CD4-positive, alpha-beta T cell treated with Interleukin-2 at 100 ng/mL for 4 hours (primary cell): ENCODE measurements around the gene OSBPL9.

Experiments
- DNase-seq: peaks from one replicate; pipeline ENCODE4 v3.0.0-alpha.2; 2020; ENCODE audit warnings: low spot score

The OSBPL9 gene

DNA sequence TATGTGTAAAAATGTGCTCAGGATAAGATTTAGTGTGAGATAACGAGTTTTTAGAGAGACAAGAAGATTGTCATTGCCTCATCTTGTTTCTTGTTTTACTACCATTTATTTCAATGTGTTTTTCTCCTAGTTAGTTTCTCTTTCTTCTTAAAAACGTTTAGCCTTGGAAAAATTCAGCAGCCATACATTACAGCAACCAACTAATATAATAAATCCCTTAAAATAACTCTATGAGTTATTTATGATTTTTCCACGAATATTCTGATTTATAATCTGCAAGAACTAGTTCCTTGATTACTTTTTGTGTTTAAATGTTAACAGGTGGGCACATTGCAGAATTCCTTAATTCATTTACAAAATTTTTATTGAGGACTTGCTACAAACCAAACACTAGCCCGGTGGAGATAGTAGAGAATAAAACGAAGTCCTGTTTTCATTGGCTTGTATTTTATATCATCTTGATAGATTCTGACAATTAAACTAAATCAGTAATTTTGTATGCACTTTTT, 118.9 kb downstream of the OSBPL9 start:
- DNase-seq = no peak

DNA sequence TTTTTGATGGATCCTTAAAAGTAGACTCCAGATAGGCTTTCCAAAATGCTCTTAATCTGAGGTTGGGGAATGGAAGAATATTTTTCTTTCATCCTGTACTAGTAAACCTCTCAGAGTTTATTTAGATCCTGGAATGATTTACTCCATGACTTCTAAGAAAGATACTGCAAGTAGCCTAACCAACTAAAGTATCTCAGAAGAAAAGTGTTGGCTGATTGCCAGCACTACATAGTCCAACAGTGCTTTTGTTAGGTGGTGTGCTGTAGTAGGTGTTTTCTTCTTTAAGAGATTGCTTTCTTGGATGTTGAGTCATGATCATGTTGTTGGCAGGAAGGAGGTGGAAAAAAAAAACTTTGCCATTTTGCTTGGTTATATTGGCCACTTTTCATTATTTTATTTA, 119.8 kb downstream of the OSBPL9 start:
- peak; percentile 21 for DNase-seq

DNA sequence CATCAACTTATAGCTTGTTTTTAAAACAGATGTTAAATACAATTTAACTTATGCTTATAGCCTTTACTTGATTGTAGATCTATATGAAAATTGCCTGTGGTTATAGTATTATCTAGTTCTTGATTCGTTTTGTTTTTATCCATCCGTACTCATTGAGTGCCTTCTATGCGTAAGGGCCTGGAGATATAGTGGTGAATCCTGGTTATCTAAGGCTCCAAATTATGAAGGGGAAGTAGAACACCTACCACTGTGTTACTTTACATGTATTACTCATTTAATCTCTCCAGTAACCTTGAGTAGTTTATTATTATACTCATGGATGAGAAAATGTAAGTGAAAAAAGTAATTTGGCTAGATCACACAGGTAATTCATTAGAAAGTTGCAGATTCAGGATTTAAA, 121.8 kb downstream of the OSBPL9 start:
- no peak for DNase-seq

DNA sequence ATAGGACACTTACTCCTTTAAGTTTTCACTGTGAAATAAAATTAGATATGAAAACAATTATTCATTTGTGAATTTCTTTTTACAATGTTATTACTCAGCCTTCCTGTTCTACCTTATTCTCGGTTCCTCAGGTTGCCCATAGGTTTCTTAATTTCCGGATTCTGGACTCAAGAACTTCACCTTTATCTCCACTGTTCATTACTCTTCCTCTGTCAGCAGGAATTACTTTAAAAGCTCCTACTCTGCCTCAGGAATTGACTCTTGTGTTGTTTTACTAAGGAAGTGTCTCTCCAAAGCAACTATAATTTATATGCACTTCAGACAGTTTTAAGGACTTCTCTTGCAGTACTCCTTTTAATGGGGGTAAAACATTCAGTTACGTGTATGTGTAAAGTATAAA, 123.8 kb downstream of the OSBPL9 start:
- DNase-seq = no peak

DNA sequence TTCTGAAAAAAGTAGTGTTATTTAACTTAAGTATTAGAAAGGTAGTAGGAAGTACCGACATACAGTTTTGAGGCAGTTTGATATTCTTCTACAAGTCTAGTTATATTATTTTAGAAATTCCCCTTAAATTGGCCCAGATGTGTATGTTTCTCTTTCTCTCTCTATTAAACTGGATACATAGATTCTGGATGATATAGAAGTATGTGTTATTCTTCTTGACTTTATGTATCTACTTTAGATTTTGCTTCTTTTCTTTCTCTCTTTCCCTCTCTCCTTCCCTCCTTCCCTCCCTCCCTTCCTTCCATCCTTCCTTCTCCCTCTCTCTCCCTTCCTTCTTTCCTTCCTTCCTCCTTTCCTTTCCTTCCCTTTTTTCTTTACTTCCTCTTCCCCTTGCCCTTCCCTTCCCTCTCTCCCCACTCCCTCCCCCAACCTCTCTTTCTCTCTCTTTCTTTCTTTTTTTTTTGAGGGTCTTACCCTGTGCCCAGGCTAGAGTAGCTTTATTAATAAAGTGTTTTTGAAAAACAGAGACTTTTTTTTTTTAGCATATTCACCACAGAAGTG, 124.3 kb downstream of the OSBPL9 start:
- DNase-seq = no peak

DNA sequence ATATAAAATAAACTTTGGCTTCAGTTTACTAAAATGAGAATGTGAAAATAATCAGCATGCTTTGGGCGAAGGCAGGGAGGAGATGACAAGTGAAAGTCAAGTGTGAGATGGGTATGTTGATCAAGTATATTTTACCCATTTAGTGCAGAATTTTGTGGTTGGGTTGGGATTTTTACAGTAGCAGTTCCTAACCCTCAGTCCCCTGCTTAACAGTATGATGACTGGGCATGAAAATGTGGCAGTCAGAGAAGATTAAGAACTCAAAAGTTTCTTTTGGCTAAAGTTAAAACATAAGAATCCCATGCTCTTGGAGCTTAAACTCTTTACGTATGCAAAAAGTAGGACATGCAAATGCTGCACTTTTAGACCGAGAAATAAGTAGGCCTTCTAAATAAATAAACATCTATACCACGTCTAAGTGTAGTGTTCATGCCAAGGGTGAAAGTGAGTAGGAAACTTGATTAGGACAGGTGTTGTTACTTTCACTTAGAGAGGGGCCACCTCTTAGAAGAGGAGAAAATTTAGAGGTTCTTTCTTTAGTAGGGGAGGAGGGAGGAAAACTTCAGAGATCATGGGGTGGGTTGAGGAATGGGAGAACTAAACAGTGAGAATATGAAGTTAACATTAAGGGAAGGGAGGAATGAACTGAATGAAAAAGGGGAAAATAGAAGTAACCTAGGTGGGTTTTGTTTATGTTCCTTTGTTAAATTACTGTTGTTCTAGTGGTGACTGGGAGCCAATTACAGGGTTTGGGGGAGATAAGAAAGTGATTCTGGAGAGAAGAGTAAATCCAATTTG, 127.8 kb downstream of the OSBPL9 start:
- no peak for DNase-seq

DNA sequence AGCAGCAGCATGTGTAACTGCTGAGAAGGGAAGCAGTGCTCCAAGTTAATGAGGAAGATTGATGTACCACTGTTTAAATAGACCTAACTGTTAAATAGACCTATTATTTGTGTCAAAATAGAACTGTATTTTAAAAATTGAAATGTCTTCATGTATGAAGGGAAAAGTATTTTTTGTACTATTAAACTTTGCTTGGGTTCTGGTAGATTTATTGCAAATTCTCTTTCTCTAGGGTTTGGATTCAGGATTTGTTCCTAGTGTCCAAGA, 128.3 kb downstream of the OSBPL9 start:
- no peak for DNase-seq

DNA sequence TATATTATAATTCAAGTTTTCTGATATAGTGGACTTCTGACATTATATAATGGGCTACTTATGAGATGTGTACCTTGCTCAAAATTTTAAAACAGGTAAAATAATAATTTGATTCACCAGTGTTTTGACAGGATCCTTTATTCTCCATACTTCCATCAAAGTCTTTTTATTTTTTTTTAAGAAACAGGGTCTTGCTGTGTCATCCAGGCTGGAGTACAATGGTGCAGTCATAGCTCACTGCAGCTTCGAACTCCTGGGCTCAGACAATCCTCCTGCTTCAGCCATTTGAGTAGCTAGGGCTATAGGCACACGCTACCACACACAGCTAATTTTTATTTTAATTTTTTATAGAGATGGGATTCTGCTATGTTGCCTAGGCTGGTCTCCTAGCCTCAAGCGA, 132.3 kb downstream of the OSBPL9 start:
- DNase-seq = no peak

DNA sequence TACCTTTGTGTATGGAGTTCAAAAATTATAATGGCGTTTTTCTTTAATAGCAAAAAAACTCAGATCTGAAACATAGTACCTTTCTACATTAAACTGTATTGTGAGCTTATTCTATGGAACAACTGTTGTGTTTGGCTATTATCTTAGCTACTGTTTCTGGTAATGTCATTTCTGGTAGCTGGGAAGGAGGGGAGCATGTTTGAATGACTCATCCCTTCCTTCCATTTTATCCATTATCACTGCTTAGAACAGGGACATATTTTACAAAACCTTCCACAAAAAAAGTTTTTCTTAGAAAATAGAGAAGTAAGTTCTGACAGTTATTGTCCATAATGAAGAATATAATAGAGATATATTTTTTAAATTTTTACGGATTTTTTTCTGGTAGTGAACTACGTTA, 133.3 kb downstream of the OSBPL9 start:
- DNase-seq = no peak

DNA sequence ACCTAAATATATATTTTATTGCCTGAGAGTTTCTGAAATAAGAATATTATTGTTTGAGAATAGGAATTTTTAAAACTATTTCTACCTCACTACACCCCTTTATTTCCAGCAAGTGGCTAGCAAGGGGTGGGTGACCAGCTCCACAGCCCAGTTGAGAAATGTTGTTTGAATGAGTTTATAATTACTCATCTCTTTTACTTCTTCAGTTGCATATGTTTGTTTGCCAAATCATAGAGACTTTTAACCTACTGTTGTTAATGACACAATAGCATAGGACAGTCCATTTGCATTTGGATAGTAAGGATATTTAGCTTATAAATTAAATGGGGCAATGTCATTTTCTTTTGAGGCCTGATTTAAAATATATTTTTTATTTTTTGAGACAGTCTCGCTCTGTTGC, 133.8 kb downstream of the OSBPL9 start:
- no peak for DNase-seq

DNA sequence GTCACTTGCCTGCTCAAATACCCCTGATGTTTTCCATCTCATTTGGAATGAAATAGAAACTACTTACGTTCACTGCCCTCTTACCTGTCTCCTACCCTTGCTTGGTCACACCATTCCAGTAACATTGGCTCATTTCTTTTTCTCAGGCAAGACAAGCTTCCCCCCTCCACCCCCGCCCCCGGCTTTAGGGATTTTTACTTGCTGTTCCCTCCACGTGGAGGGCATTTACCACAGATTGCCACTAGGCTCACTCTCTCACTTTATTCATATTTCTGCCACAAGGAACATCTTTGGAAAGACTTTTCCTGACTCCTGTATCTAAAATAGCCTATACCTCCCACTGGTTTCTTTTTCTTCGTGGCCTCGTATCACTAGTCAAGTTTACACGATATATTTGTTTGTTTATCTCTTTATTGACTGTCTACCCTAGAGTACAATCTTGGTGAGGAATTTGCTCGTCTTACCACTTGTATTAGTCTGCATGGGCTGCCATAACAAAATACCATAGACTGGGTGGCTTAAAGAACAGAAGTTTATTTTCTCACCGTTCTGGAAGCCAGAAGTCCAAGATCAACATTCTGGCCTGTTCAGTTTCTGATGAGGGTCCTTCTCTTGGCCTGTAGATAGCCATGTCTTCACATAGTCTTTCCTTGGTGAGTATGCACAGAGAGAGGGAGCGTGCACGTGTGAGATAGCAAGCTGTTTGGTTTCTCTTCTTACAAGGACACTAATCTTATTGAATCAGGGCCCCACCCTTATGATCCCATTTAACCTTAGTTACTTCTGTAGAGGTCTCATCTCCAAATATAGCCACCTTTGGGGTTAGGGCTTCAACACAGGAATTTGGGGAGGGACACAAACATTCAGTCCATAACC, 135.4 kb downstream of the OSBPL9 start:
- no peak for DNase-seq

DNA sequence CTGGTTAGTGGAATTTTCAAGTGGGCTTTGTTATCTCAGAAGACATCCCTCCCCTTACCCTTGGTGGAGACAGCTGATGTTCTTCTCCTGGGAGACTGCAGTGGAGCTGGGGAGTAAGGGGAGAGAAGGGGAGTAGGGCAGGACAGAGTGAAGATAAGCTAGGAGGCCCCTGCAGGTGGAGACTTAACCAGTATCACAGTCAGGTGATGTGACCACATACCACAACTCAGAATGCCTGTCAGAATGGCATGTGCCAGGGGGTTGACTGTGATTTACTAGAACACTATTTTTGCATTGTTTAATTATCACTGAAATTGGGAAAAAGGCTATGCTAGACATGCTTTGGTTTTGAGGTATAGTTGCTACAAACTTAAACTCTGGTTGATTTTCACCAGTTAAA, 137.1 kb downstream of the OSBPL9 start:
- no peak for DNase-seq

DNA sequence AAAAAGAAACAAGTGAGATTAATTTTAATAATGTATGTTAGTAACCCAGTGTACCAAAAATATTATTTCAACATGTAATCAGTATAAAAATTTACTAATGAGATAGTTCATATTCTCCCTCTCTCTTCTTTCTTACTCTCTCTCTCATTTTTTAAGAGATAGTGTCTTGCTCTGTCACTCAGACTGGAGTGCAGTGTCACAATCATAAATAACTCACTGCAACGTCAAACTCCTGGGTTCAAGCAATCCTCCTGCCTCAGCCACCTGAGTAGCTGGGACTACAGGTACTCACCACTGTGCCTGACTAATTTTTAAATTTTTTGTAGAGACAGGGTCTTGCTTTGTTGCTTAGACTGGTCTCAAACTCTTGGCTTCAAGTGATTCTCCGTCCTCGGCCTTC, 137.8 kb downstream of the OSBPL9 start:
- DNase-seq = no peak

DNA sequence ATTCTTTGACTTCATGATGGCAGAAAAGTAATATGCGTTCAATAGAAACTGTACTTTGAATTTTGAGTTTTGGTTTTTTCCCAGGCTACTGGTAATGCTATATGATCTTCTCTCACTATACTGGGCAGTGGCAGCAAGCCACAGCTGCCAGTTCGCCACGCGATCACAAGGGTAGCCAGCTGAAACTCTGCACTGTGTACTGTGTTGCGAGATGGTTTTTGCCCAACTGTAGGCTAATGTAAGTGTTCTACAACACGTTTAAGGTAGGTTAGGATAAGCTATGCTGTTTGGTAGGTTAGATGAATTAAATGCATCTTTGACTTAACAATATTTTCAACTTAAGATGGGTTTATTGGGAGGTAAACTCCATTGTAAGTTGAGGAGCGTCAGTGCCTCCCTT, 138.5 kb downstream of the OSBPL9 start:
- DNase-seq = no peak

DNA sequence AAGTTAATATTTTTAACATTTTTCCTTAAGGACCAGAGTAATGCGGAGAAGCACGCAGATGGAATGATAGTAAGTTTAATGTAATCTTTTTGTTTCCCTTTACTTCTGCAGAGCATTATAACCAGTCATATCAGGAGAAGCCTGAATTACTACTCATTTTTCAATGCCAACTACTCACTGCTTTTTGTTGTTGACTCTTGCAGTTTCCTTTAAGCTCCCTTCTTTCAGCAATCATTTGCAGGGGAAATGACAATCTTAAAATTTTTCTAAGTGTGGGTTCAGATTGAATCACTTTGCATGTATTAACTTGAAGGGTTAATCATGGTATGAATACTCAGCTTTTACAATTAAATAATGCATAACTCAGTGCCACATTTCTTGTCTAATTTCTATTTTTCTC, 139.4 kb downstream of the OSBPL9 start:
- DNase-seq = no peak

DNA sequence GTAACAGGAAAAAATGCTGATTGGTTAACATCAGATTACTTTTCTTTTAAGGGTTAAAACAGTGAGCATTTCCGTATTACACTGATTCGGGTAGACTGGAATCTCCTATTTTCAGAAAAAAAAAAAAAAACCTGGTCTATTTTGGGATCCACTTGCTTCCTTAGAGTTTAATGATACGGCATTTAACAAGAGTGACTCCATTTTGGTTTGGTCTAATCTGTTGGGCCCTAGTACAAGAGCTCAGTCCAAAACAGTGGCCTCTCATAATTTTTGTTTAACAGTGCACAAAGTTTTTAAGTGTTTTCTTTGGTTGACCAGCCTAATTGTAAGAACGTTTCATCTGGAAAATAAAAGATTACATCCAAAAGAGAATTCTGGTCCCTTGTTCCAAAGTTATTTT, 141.4 kb downstream of the OSBPL9 start:
- no peak for DNase-seq

DNA sequence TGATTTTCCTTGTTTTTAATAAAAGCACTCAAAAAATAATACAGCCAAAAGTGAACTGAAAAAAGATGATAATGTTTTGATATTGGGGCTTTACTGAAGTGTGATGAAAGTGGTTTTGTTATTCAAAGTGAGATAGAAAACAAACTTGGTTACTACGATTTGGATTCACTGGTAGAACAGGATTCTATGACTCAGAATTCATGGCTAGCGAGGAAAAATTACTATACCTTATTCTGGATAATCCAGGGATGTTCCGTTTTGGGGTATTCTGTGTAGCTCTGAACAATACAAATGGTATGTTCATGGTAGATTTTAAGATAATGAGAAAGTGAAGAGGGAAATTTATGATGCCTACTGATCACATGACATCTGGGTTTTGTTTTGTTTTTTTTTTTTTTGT, 144.0 kb downstream of the OSBPL9 start:
- no peak for DNase-seq

DNA sequence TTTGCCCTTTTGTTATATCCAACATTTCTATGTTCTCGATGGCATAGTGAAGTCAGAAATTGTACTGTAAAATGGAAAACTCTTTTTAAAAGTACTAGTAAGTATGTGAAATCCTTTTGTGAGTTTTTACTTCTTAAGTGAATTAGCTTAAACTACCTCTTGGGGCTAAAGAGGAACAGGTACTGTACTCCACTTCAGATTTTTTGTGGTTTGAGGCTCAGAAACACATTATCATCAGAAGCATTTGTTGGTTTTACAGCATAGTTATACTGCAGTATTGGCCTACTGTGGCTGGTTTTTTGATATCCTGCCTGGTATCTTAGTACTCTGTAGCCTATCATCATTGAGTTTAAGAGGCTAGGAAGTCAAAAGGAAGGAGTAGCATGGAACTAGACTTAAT, 144.5 kb downstream of the OSBPL9 start:
- DNase-seq = no peak

DNA sequence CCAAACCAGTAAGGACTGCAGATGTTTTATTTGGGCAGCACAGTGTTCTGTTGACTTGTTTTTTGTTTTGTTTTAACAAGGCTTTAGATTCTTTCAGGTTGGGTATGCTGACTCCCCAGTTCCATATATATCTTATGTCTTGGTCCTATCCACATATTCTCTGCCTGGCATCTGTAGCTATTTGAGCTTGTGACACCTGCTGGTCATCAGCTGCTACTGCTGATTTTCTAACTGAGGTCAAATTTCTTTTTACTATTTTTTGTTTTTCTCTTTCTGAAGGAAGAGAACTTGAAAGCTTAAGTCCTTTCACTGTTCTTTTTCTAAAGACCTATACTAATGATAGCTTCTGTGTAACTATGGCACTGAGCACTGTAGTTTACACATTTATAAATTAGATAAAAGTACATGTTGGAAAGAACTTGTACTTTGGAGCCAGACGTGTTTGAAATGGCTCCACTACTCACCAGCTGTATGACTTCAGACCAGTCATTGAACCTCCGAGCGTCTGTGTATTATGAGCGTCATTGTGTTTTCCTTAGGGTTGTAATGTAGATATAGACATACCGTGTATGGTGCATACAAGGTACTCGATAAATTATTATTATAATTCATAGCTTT, 152.2 kb downstream of the OSBPL9 start:
- peak; percentile 36 for DNase-seq

DNA sequence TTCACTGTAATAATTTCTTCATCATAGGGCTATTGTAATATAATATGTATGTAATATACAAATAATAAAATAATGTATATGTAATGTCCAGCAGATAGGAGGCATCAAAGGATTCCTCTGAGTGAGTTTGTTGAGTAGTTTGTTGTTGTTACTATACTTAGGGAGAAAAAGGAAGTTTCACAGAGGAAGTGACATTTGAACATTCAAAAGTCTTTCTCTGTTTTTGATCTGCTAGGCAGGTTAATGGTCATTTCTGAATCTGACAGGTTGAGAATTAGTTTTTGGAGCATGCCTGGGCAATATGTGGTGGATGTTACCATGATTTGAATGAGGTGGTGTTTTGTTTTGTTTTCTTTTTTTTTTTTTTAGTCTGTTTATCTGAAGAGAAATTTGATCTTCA, 159.5 kb downstream of the OSBPL9 start:
- DNase-seq = no peak

DNA sequence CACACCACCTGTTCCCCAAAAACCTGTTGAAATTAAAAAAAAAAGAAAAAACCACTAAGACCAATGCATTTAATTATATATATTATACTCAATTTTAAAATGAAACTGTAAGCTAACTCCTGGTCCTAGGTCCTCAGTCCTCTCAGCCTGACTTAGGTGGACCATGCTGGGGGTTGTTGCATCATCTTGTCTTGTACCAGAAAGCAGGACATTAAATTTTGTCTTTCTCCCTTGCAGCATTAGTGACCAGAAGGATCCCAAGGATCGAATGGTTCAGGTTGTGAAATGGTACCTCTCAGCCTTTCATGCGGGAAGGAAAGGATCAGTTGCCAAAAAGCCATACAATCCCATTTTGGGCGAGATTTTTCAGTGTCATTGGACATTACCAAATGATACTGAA, 164.0 kb downstream of the OSBPL9 start:
- no peak for DNase-seq

DNA sequence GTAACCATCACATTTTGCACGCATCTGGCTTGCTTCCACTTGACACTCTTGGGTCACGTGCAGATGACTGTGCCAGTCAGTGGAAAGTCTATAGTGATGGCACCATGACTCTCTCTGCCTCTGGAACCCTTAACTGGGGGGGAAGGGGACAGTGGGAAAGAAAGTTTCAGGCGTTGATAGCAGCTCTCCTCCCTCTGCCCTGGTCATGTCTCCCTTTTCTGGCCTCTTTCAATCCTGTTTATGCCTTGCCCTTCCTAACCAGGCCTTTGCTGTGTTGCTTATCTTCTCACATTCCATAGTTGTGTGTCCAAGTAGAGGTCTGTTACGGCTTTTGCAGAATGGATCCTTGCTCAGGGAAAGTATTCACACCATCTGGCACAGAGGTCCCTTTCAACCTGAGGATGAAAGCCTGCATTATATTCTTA, 168.1 kb downstream of the OSBPL9 start:
- no peak for DNase-seq

DNA sequence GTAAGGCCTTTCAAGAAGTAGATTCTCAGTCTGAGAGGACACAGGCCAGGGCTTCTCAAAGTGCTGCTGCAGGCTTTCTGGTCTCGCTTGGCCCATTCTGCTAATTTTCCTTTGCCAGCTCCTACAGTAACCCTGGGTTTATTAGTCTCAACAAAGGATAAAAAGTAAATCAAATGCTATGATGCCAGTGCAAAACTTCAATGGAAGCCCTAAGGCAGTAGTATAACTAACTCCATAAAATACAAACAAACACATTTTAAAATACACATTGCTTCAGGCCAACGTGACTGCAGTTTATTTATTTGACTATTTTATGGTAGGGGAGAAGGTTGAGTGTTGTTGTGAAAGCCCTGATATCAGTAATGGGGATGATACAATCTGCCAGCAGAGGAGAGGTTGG, 172.0 kb downstream of the OSBPL9 start:
- no peak for DNase-seq
